Stimulated activated CD4-positive, alpha-beta T cell treated with anti-CD3 and anti-CD28 coated beads, Interleukin-1b, Interleukin-23, amount 100 ng/mL, for 48 hours (primary cell): Measurements from ENCODE around the gene APAF1.
"Not testable (repeated sequence)": the region's sequence is repeated elsewhere in the genome, so short reads cannot be mapped to it uniquely, and the experiment has no call there.

Experiments
- DNase-seq: peaks from one replicate; pipeline ENCODE4 v3.0.0-alpha.2; 2020

Gene APAF1

GRCh38 chr12:98644712-98645571, at the start of gene APAF1, which contains the start of gene IKBIP:
Gene APAF1, plus strand, starts transcription at chr12:98645290. Its CDS starts 3,070 bp downstream, at chr12:98648360.
Gene IKBIP, minus strand, starts transcription at chr12:98644788. Its CDS starts 87 bp downstream, at chr12:98644701.
- peak; percentile 95 for DNase-seq

GRCh38 chr12:98597313-98597712, 47.8 kb upstream of the APAF1 start:
- DNase-seq = not testable (repeated sequence)

- DNase-seq = no peak
Observed at GRCh38 chr12:98601924-98602323, 43.2 kb upstream of the APAF1 start.

- DNase-seq = no peak
Observed at GRCh38 chr12:98606359-98606988, 38.6 kb upstream of the APAF1 start.

- DNase-seq = no peak
Observed at GRCh38 chr12:98610596-98610995, 34.5 kb upstream of the APAF1 start.

GRCh38 chr12:98612696-98613334, 32.3 kb upstream of the APAF1 start:
- DNase-seq = no peak

GRCh38 chr12:98618952-98619351, 26.1 kb upstream of the APAF1 start:
- no peak for DNase-seq

- DNase-seq = no peak
Observed at GRCh38 chr12:98635657-98636323, 9.3 kb upstream of the APAF1 start.

DNA sequence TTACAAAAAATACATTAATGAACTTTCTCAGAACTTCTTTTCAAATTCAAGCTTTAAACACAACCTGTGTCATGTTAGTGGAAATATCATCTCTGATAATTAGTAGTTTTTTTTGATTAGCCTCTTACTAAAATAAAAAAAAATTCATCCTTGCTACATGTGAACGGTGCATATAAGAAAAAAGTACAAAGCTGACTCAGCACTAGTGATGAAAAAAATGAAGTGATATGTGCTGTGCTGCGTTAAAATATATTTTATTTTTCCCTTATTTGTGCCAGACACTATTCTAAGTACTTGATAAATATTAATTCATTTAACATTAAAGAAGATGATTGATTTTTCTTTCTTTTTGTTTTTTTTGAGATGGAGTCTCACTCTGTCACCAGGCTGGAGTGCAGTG, 8.0 kb upstream of the APAF1 start:
- DNase-seq = no peak

GRCh38 chr12:98638009-98638408, 7.1 kb upstream of the APAF1 start:
- no peak for DNase-seq

DNA sequence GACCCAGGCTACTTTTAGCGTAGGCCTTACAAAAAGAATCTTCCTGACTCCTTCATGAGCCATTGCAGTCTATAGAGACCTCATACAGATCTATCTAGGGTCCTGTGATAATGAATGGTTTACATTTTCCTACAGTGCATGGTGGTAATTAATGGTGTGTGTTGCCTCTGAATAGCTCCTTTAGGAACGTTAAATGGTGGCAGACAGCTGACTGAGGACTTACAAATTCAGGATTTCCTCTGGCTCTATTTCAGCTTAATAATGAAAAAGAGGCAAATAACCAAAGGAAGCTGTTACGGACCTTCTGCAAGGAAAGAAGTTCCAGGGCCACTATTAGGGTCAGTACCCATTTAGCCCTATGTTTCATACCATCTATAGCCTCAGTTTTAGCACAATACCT, 5.6 kb upstream of the APAF1 start:
- DNase-seq = no peak

DNA sequence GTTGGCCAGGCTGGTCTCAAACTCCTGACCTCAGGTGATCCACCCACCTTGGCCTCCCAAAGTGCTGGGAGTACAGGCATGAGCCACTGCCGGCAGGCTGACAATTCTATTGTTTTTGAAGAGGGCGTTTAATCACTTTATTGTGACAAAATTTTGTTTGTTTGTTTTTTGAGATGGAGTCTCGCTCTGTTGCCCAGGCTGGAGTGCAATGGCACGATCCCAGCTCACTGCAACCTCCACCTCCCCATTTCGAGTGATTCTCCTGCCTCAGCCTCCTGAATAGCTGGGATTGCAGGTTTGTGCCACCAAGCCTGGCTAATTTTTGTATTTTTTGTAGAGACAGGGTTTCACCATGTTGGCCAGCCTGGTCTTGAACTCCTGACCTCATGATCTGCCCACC, 2.3 kb upstream of the APAF1 start:
- not testable (repeated sequence) for DNase-seq

GRCh38 chr12:98644433-98644711, 718 bp upstream of the APAF1 start:
- DNase-seq = no peak

GRCh38 chr12:98645572-98646067, 530 bp downstream of the APAF1 start:
- DNase-seq = no peak

DNA sequence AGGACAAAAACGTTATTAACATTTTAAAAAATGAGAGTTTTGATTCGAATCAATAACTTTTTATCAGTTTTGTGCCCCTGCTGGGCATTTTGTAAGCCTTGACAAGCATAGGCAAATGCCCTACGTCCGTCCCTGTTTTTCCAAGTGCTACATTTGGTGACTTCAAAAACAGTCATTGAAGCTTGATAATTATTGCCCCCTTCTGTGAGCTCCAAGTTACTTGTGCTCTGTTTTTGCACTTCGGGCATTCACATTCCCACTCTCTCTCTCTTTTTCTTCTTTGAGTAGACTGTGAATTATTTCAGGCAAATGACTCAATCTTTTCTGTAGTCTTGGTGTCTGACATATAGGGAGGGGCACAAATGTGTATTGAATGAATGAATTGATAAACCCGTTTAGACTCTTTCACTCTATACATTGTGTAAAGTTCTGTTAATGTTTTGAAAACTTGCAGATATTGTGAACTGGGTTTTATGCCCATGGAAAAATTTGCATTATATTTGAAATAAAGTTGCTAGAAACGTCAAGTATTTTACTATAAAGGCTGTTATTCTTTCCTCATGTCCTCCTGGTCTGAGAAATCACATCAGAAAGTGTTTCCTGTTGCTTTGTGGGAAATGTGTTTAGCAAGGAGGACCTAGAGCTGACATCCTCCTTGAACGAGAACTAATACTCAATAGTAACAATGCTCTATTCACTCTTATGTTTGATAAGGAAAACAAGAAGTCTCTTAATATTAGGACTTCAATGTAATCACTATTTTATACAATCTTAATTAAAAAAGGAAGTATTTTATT, 1.4 kb downstream of the APAF1 start:
- DNase-seq = no peak

GRCh38 chr12:98651328-98651727, 6.2 kb downstream of the APAF1 start:
- DNase-seq = no peak

DNA sequence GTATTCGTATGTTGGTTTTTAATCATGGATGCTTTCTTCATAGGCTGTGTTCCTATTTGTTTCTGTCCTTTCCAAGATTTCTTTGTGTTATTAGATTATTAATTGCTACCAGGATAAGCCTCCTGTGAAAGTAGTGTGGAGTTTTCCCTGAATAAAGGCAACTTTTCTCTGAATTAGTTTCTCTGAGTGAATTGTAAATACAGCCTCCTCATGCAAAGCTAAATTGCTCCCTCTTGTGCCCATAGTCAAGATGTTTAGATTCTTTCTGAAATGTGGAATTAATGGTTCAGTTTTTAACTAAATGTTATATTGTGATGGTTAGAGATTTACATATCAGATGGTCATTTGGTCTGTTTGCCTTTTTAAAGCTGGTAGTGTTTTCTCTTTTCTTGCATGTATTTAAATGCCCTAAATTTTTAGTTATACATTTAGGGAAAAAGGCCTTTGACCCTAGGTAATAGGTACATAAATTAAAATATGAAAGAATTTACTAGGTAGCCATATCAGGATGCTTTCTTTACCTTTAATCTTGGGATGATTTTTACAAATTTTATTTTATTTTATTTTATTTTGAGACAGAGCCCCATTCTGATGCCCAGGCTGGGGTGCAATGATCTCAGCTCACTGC, 8.9 kb downstream of the APAF1 start:
- DNase-seq = no peak

DNA sequence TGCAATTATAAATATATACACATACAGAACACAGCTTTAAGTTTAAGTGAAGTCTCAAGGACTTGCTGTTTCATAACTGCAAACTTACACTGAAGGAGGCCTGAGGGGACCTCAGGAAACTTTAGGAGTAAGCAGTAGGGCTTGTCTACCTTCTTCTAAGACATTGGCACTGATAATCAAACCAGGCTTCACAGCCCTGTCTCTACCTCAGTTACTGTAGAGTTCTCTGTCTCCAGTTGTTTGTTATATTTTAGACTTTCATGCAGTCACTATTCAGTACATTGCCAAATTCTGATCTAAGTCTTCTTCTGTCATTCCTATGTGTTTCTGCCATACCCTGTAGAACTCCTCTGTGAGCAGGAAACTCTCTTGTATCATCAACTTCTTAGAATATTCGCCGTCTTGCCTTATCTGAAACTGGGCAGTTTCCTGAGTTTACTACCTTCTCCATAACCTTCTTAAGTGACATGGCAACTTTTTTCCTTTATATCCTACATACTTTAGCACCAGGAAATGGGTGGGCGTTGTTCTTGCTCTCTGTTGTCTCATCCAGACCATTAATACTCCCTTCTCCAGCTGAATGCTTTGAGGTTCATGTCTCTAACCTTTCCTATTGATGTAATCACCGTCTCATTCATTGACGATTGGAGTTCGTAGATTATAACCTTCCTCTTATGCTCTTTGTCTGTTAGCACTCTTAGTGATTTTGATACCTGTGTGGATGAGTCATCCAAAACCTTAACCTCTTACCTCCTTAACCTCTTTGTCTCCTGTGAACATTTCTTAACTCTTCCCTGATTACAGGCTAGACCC, 11.4 kb downstream of the APAF1 start:
- DNase-seq = no peak

- DNase-seq = no peak
Observed at GRCh38 chr12:98660521-98660920, 15.4 kb downstream of the APAF1 start.

DNA sequence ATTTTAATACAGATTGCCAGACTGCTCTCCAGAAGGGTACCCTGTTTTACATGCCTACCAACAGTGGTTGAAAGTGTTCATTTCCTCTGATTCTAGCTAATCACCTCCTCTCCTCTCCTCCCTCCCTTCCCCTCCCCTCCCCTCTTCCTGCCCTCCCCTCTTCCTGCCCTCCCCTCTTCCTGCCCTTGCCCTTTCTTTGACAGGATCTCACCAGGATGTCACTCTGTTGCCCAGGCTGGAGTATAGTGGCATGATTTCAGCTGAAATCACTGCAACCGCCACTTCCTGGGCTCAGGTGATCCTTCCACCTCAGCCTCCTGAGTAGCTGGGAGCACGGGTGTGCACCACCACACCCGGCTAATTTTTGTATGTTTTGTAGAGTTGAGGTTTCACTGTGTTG, 24.7 kb downstream of the APAF1 start:
- no peak for DNase-seq

DNA sequence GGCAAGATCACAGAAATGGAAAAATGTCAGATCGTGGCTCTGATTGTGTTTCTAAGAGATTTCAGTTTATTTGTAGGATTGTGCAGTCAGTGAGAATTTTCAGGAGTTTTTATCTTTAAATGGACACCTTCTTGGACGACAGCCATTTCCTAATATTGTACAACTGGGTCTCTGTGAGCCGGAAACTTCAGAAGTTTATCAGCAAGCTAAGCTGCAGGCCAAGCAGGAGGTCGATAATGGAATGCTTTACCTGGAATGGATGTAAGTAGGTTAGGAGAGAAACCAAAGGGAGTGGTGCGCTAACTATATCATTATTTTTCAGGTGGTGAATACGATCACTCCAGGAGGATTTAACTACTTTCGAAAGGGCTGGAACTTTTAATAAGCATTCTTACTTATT, 26.4 kb downstream of the APAF1 start:
- DNase-seq = no peak
